HG02678 (cell line): ENCODE data around the gene PLA2G3.

Experiments
- ATAC-seq: cut with Tn5 transposase; IDR thresholded peaks from one replicate; pipeline ENCODE4 v1.9.1; 2021; ENCODE audit warnings: mild to moderate bottlenecking, moderate library complexity; ENCODE audit not compliant: unreplicated experiment

The PLA2G3 gene

GRCh38 chr22:31148488-31148887 lies 8.2 kb upstream of the PLA2G3 start:
- no peak for ATAC-seq

- no peak for ATAC-seq
Observed at GRCh38 chr22:31144223-31144622, 3.9 kb upstream of the PLA2G3 start.

- ATAC-seq, result no peak
Observed at GRCh38 chr22:31143537-31143936, 3.2 kb upstream of the PLA2G3 start.

- ATAC-seq, result no peak
Observed at GRCh38 chr22:31143038-31143437, 2.7 kb upstream of the PLA2G3 start.

GRCh38 chr22:31142285-31142684 lies 2.0 kb upstream of the PLA2G3 start:
- ATAC-seq, result no peak

GRCh38 chr22:31141551-31141950 lies 1.2 kb upstream of the PLA2G3 start:
- no peak for ATAC-seq

- ATAC-seq, result no peak
Observed at GRCh38 chr22:31140746-31141145, 438 bp upstream of the PLA2G3 start.

- no peak for ATAC-seq
Observed at GRCh38 chr22:31139066-31139465, 1.2 kb downstream of the PLA2G3 start.

- ATAC-seq, result no peak
Observed at GRCh38 chr22:31138126-31138525, 2.2 kb downstream of the PLA2G3 start.

GRCh38 chr22:31137721-31138120 lies 2.6 kb downstream of the PLA2G3 start:
- no peak for ATAC-seq

- ATAC-seq, result no peak
Observed at GRCh38 chr22:31136711-31137110, 3.6 kb downstream of the PLA2G3 start.

- no peak for ATAC-seq
Observed at GRCh38 chr22:31136155-31136554, 4.2 kb downstream of the PLA2G3 start.

- no peak for ATAC-seq
Observed at GRCh38 chr22:31135706-31136105, 4.6 kb downstream of the PLA2G3 start.

- no peak for ATAC-seq
Observed at GRCh38 chr22:31134688-31135087, 5.6 kb downstream of the PLA2G3 start.

GRCh38 chr22:31133911-31134310 lies 6.4 kb downstream of the PLA2G3 start:
- ATAC-seq, result no peak

- no peak for ATAC-seq
Observed at GRCh38 chr22:31130873-31131272, 9.4 kb downstream of the PLA2G3 start.

GRCh38 chr22:31128156-31128555 lies 12.2 kb downstream of the PLA2G3 start:
- no peak for ATAC-seq

GRCh38 chr22:31127181-31127772 lies 13.0 kb downstream of the PLA2G3 start:
- ATAC-seq, result no peak

- no peak for ATAC-seq
Observed at GRCh38 chr22:31126869-31127175, 13.5 kb downstream of the PLA2G3 start.

GRCh38 chr22:31126128-31126868 lies 14.0 kb downstream of the PLA2G3 start:
- no peak for ATAC-seq

GRCh38 chr22:31125521-31126117 lies 14.7 kb downstream of the PLA2G3 start:
- ATAC-seq, result no peak

GRCh38 chr22:31124811-31125465 lies 15.4 kb downstream of the PLA2G3 start:
- no peak for ATAC-seq
